ENCODE data around the gene FGFR4.
A peak's percentile ranks its signal among the peaks of the same experiment; 100 is the strongest.
"Not testable (repeated sequence)": the region's sequence is repeated elsewhere in the genome, so short reads cannot be mapped to it uniquely, and the experiment has no call there.

The FGFR4 gene

GRCh38 chr5:177086654-177087397, at the start of gene FGFR4:
TSS of gene FGFR4 (plus strand) at chr5:177086915. CDS start at chr5:177089603, 2,688 bp downstream.
- peak; percentile 39 for DNase-seq

DNA sequence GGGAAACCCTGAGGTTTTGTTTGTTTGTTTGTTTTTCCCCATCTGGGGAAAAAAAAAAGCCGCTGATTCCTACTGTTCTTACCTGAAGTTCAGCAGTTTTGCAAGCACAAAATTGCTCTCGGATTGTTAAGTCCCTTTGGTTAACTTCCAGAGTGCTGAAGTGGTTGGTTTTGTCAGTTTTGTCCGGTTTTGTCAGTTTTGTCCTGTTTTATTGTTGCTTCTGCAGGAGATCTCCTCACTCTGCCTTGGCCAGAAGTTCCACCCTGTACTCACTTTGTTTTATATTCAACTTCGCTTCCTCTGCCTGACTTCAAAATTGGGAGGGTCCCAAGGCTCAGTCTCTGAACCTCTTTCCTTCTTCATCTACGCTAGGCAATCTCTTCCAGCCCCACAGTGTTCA, 49.8 kb upstream of the FGFR4 start:
- DNase-seq = no peak

- no peak for DNase-seq
Measured at GRCh38 chr5:177040814-177041420, 45.8 kb upstream of the FGFR4 start.

DNA sequence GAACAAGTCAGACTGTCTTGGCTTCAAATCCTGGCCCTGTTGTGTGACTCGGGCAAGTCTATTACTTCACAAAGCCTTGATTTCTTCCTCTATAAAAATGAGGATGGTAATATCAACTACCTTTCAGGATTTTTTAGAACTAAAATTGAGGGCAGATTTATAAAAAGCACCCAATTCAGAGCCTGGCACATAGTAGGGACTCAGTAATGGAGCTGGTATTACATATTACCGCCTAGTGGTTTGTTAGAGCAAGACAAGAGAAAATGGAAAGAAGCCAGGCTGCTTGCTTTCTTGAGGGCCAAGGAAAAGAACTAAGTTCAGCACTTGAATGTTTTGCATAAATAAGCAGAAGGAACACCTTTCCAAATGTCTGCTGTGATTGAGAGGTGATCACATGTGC, 44.8 kb upstream of the FGFR4 start:
- no peak for DNase-seq

- DNase-seq = no peak
Measured at GRCh38 chr5:177043114-177043513, 43.6 kb upstream of the FGFR4 start.

DNA sequence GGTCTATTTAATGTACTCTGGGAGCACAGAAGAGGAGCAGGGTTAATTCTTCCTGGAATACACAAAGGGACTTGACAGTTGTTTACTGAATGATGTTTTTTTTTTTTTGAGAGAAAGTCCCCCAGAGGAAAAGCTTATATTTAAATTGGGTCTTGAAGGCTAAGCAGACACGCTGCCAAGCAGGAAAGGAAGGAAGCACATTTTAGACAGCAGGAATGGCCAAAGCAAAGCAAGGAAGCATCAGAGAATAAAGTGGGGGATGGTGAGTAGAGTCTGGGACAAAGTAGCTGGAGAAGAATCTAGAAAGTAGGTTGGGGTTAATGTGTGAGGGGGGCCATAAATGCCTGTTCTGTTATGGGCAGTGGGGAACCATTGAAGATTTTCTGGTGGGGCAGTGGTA, 42.8 kb upstream of the FGFR4 start:
- no peak for DNase-seq

DNA sequence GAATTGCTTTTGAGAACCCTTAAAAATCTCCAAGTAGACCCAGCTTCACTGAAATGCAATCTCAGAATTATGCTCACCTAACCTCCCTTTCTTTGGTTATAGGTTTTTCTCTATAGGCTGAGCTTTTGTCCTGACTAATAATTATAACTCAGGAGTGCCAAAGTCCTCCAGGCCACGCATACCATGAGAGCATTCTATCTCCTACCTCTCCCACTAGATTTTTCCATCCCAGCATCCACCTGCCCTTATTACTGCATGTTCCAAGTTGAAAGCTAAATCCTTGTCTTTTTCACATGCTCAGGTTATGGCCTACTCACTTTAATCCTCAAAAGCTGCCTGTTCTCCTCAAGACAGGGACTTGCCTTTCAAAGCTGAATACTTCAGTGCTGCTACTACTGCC, 42.1 kb upstream of the FGFR4 start:
- no peak for DNase-seq

DNA sequence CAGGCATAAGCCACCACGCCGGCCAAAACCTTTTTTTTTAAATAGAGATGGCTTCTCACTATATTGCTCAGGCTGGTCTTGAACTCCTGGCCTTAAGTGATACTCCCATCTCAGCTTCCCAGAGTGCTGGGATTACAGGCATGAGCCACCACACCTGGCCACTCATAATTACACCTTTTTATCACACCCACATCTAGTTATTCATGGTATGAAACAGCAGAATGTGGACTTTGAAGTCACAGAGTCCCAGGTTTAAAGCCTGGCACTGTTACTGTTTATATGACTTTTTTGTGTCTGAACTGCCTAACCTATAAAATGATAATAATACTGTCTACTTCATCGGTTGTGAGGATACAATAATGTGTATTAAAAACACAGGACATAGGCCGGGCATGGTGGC, 41.1 kb upstream of the FGFR4 start:
- no peak for DNase-seq

DNA sequence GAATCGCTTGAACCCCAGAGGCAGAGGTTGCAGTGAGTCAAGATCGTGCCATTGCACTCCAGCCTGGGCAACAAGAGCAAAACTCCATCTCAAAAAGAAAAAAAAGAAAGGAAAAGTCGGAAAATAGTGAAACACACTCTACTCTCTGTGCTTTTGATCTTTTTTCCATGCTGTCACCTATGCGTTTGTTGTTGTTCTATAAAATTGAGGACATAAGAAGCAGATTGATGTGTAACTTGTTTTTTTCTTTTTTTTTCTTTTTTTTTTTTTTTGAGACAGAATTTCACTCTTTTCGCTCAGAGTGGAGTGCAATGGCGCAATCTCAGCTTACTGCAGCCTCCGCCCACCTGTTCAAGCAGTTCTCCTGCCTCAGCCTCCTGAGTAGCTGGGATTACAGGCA, 38.2 kb upstream of the FGFR4 start:
- DNase-seq = not testable (repeated sequence)

GRCh38 chr5:177049285-177049684, 37.4 kb upstream of the FGFR4 start:
- no peak for DNase-seq

DNA sequence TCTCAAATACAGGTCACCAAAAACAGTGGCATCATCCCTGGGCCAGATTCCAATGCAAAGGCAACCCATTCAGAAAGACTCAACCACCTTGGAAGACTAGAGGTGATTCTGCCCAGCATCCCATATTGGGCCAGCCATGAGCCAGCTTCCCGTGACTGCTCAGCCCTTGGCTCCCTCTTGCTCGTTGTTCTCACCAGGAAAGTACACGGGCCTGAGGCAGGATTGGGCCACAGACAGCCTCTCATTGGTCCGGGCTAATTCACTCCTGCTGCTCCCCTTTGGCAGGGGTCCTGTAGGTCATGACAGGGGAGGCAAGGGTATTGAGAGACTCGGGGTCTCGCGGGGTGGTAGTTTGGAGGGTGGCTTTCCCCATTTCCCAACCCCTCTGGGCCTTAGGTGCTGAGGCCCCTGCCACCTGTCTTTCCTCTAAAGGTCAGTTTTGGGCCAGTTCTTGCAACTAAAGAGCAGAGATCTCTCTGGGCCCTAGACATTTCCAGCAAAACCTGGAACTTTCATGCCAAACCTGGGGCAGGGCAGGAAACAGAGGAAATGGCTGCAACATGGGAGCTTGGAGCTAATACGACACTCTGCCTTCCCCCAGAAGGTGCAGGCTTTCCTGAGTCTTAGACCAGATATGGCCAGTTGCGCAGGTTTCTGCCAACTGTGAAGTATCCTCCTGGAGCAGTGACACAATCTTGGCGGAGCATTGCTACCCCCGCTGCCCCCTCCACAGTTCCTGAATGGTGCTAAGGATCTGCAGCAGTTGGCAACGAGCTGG, 22.0 kb upstream of the FGFR4 start:
- no peak for DNase-seq

GRCh38 chr5:177065491-177065890, 21.2 kb upstream of the FGFR4 start:
- DNase-seq = no peak

GRCh38 chr5:177066224-177066623, 20.5 kb upstream of the FGFR4 start:
- DNase-seq = no peak

DNA sequence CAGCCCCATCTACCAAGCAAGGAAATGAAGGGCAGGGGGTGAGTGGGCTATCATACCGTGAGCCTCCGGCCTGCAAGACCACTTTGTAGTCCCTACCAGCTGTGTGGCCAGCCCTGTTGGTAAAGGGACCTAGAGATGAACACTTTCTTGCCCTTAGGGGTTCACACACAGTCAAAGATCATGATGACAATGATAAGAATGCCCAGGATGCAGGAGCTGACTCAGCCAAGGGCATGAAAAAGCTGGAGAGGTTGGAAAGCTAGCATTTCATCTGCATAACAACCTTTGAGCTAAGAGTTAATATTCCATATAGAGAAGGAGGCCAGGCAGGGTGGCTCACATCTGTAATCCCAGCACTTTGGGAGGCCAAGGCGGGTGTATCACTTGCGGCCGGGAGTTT, 19.2 kb upstream of the FGFR4 start:
- no peak for DNase-seq

DNA sequence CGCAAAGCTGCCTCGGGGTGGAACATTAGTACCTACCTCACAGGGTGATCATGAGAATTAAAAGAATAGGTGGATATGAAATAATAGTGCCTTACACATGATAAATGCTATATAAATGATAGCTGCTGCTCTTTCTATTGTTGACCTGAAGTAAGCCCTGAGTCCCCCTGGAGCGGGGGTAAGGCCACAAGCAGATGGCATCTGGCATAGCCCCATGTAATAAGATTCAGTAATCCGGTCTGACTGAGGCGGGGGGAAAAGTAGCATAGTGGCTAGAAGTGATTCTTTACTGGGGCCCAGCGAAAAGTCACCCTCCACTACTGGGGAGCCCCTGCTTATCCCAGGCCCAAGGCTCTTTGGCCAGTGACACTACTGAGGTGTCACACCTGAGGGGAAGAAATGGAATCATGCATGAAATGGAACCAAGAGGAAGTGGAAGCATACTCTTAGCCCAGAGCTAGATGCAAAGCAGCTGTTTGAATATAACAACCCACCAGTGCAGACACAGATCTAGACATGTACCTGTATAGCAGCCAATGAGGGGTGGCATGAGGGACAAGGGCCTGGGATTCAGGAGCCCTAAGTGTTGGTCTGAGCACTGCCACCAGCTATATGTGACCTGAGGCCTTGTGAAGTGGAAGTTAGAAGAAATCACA, 16.1 kb upstream of the FGFR4 start:
- no peak for DNase-seq

GRCh38 chr5:177071666-177072385, 14.9 kb upstream of the FGFR4 start:
- peak; percentile 48 for DNase-seq

GRCh38 chr5:177077335-177077734, 9.4 kb upstream of the FGFR4 start:
- DNase-seq = no peak

- DNase-seq = no peak
Measured at GRCh38 chr5:177079606-177080005, 7.1 kb upstream of the FGFR4 start.

GRCh38 chr5:177080265-177080664, 6.5 kb upstream of the FGFR4 start:
- DNase-seq = no peak

- DNase-seq = no peak
Measured at GRCh38 chr5:177081859-177082258, 4.9 kb upstream of the FGFR4 start.

DNA sequence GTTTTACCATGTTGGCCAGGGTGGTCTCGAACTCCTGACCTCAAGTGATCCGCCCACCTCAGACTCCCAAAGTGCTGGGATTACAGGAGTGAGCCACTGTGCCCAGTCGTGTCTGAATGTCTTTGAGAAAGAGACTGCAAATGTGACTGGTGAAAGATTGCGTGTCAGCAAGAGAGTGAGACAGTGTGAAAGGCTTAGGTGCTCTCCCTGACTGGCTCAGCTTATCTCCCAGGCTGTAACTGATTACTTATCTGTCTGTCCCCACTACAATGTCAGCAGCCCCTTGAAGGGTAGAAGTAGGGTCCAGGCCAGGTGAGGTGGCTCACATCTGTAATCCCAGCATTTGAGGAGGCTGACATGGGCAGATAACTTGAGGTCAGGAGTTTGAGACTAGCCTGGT, 3.4 kb upstream of the FGFR4 start:
- DNase-seq = no peak

DNA sequence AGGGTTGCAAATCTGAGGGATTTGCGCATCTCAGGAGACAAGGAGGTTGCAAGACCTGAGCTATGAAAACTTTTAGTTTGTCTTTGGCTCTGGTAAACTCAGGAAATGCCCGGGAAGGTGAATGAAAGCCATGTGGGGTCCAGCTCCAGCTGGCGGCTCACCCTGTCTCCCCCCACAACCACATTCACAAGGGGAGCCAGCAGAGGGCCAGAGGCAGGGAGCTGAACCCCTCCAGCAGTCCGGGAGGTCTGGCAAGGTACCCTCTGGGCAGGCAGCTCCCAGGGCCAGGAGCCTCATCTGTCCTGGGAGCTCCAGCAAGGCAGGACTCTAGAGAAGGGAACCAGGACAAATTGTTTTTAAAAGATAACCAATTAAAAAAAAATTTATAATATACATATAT, 2.5 kb upstream of the FGFR4 start:
- DNase-seq = no peak

Measured in NCI-H1105 treated with DMSO at 0.1 percent for 48 hours (cell line).